Smooth muscle cell (in vitro differentiated cells): ENCODE data around the gene ARHGAP45. TPM values are rescaled to one million over a fixed set of nuclear protein-coding genes. Genes with fewer than 3 reads are reported as not detected.

Experiments used
- DNase-seq: peaks from one replicate; lab custom pipeline; 2025; ENCODE audit not compliant: unreplicated experiment; lab: John Stamatoyannopoulos, UW
- H2AFZ ChIP-seq: fragments of 200-600 bp; sonication (generic); 2 replicates; pipeline ENCODE4 v1.6.0; 2016; ENCODE audit warnings: antibody characterized with exemption, low read depth, mild to moderate bottlenecking
- H3F3A ChIP-seq: fragments of 200-600 bp; sonication (generic); 2 replicates; pipeline ENCODE4 v1.6.0; 2017; ENCODE audit warnings: antibody characterized with exemption, low read depth
- H3K27ac ChIP-seq: fragments of 200-600 bp; sonication (generic); 2 replicates; pipeline ENCODE4 v1.5.1; 2016; ENCODE audit warnings: low read depth, mild to moderate bottlenecking
- H3K27me3 ChIP-seq: fragments of 200-600 bp; sonication (generic); 2 replicates; pipeline ENCODE4 v1.6.1; 2016; ENCODE audit warnings: low read depth, mild to moderate bottlenecking
- H3K36me3 ChIP-seq: fragments of 200-600 bp; sonication (generic); 2 replicates; pipeline ENCODE4 v1.5.1; 2016; ENCODE audit warnings: low read depth
- H3K4me1 ChIP-seq: fragments of 200-600 bp; sonication (generic); 2 replicates; pipeline ENCODE4 v1.5.1; 2016; ENCODE audit warnings: low read depth
- H3K4me2 ChIP-seq: fragments of 200-600 bp; sonication (generic); 2 replicates; pipeline ENCODE4 v1.6.0; 2016; ENCODE audit warnings: mild to moderate bottlenecking
- H3K4me3 ChIP-seq: fragments of 200-600 bp; sonication (generic); 2 replicates; pipeline ENCODE4 v1.5.1; 2016; ENCODE audit warnings: mild to moderate bottlenecking
- H3K79me2 ChIP-seq: fragments of 200-600 bp; sonication (generic); 2 replicates; pipeline ENCODE4 v1.6.0; 2016; ENCODE audit warnings: low read depth, mild to moderate bottlenecking
- H3K9ac ChIP-seq: fragments of 200-600 bp; sonication (generic); 2 replicates; pipeline ENCODE4 v1.6.0; 2016; ENCODE audit warnings: low read depth
- H3K9me3 ChIP-seq: fragments of 200-600 bp; sonication (generic); replicated peaks from 2 replicates; pipeline ENCODE4 v1.5.1; 2016; ENCODE audit warnings: low read depth
- H4K20me1 ChIP-seq: fragments of 200-600 bp; sonication (generic); 2 replicates; pipeline ENCODE4 v1.6.0; 2016; ENCODE audit warnings: low read depth
- CTCF ChIP-seq: fragments of 200-600 bp; sonication (generic); IDR thresholded peaks from 2 replicates; pipeline ENCODE4 v1.5.1; 2017; ENCODE audit warnings: borderline replicate concordance, mild to moderate bottlenecking, antibody characterized with exemption; ENCODE audit not compliant: insufficient read depth, poor library complexity, severe bottlenecking
- WGBS: methylation state at CpG from one replicate; pipeline ENCODE4 v1.1.7; 2016; ENCODE audit warnings: low lambda C conversion rate; 5-methylcytosine and 5-hydroxymethylcytosine counted together
- polyA plus RNA-seq: library from polyadenylated mRNA; unstranded; fragments of >200 nt; fragmentation: Nextera tagmentation; extraction: Ambion mirVana; gene quantifications from 2 replicates; pipeline ENCODE4 v1.2.1, GENCODE V29; 2016
- total RNA-seq: library from RNA; depleted of rRNA; stranded (reverse); fragments of >200 nt; gene quantifications from 2 replicates; pipeline ENCODE4 v1.2.3, GENCODE V29; 2014

ARHGAP45 gene
- total and polyA plus RNA-seq, 2 experiments from 2014 or later, result 4.4 to 8.0 TPM

GRCh38 chr19:1093811-1094553 lies 27.0 kb downstream of the ARHGAP45 start:
- H3K4me2 ChIP-seq, result peak overlapping the region; percentile 98
- H3K27ac ChIP-seq, result no peak overlapping the region
- no peak for TF ChIP-seq CTCF
- no peak overlapping the region for H2AFZ ChIP-seq
- H3K36me3 ChIP-seq, result no peaks in the 10 kb centered on the region
- H3K4me1 ChIP-seq, result peaks cover 7% of the 10 kb centered on the region
- no peaks in the 10 kb centered on the region for H3K27me3 ChIP-seq
- 90% methylated on average over 31 of the region's 32 CpGs for WGBS
- no peaks in the 10 kb centered on the region for H3F3A ChIP-seq
- peaks cover 31% of the 10 kb centered on the region for H3K79me2 ChIP-seq
- H3K4me3 ChIP-seq, result peak overlapping the region; percentile 90
- no peak for DNase-seq
- no peaks in the 10 kb centered on the region for H3K9me3 ChIP-seq
- H3K9ac ChIP-seq, result peak overlapping the region; percentile 92
- peaks cover 29% of the 10 kb centered on the region for H4K20me1 ChIP-seq

- DNase-seq, result no peak
- no peaks in the 10 kb centered on the region for H3K9me3 ChIP-seq
- WGBS, result 4% methylated on average over 15 of the region's 19 CpGs
- H2AFZ ChIP-seq, result no peak overlapping the region
- peaks cover 7% of the 10 kb centered on the region for H3K4me1 ChIP-seq
- peak overlapping the region; percentile 90 for H3K4me3 ChIP-seq
- no peaks in the 10 kb centered on the region for H3K27me3 ChIP-seq
- H3K9ac ChIP-seq, result peak overlapping the region; percentile 92
- TF ChIP-seq CTCF, result no peak
- peaks cover 29% of the 10 kb centered on the region for H4K20me1 ChIP-seq
- H3K36me3 ChIP-seq, result no peaks in the 10 kb centered on the region
- peak overlapping the region; percentile 43 for H3K27ac ChIP-seq
- peaks cover 31% of the 10 kb centered on the region for H3K79me2 ChIP-seq
- no peaks in the 10 kb centered on the region for H3F3A ChIP-seq
- peak overlapping the region; percentile 98 for H3K4me2 ChIP-seq
Observed at GRCh38 chr19:1094655-1094977, 27.6 kb downstream of the ARHGAP45 start.

- no peaks in the 10 kb centered on the region for H3F3A ChIP-seq
- H3K27me3 ChIP-seq, result no peaks in the 10 kb centered on the region
- peak within 1 kb of the TSS; percentile 90 for H3K4me3 ChIP-seq
- peak within 1 kb of the TSS; percentile 98 for H3K4me2 ChIP-seq
- peak; percentile 88 for DNase-seq
- no peak for TF ChIP-seq CTCF
- H3K9ac ChIP-seq, result peak within 1 kb of the TSS; percentile 92
- no peaks in the 10 kb centered on the region for H3K36me3 ChIP-seq
- peaks cover 31% of the 10 kb centered on the region for H3K79me2 ChIP-seq
- H3K9me3 ChIP-seq, result no peaks in the 10 kb centered on the region
- H4K20me1 ChIP-seq, result peaks cover 29% of the 10 kb centered on the region
- WGBS, result under 1% methylated on average over 37 of the region's 81 CpGs
- H3K27ac ChIP-seq, result peak within 1 kb of the TSS; percentile 43
- H2AFZ ChIP-seq, result no peak within 1 kb of the TSS
- H3K4me1 ChIP-seq, result peaks cover 7% of the 10 kb centered on the region
Observed at GRCh38 chr19:1094978-1095701, 28.2 kb downstream of the ARHGAP45 start, which contains the start of gene POLR2E. POLR2E (minus strand) TSS chr19:1095375; CDS start chr19:1095315, 60 bp downstream.
